Renal cortex interstitium (tissue), 11 donors: ENCODE measurements around the gene CARMIL3. TPM values are rescaled to one million over a fixed set of nuclear protein-coding genes. Genes with fewer than 3 reads are reported as not detected.

Experiments
- DNase-seq, 11 donors: peaks; one replicate each; pipeline ENCODE4 v3.0.0-alpha.2; 2013; ENCODE audit warnings: low read depth in 9 of 11, low spot score in 4 of 11; ENCODE audit errors: extremely low read depth in 1 of 11
- polyA plus RNA-seq, 3 donors: library from polyadenylated mRNA; unstranded; fragments of 120-200 nt; gene quantifications; one replicate each; pipeline ENCODE4 v1.2.1, GENCODE V29; 2013; ENCODE audit not compliant: insufficient read length in 3 of 3

CARMIL3 gene
- polyA plus RNA-seq, 3 donors, result 1.5 to 3.7 (median 2.7) TPM

DNA sequence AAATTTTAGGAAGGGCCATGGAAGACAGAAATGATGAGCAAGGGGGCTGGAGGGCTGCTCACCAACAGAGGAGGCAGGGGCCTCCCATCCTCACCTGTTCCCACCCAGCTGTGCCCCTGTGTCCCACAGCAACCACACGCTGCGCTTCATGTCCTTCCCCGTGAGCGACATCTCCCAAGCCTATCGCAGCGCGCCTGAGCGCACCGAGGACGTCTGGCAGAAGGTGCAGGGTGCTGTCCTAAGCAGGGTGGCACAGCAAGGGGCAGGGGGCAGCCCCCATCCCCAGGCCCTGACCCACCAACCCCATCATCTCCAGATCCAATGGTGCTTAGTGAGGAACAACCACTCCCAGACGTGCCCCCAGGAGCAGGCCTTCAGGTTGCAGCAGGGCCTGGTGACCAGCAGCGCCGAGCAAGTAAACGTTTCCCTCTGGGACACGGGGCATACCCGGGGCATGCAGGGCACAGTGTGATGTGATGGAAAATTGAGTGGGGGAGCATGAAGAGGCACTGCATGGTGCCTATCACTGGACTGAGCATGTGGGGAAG, 8.1 kb downstream of the CARMIL3 start:
- DNase-seq, result no peak

DNA sequence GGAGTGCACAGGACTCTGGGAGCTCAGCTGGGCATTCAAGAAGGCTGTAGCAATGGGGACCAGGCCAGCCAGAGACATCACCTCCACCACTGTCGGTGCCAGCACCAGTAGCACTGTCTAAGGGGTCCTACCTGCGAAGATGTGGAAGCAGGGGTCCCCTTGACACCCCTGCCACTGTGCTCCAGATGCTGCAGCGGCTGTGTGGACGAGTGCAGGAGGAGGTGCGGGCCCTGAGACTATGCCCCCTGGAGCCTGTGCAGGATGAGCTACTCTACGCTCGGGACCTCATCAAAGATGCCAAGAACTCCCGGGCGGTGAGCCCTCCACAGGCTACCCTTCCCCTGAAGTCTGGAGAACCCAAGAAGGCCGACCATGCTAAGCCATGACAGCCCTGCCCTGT, 8.6 kb downstream of the CARMIL3 start:
- no peak for DNase-seq

DNA sequence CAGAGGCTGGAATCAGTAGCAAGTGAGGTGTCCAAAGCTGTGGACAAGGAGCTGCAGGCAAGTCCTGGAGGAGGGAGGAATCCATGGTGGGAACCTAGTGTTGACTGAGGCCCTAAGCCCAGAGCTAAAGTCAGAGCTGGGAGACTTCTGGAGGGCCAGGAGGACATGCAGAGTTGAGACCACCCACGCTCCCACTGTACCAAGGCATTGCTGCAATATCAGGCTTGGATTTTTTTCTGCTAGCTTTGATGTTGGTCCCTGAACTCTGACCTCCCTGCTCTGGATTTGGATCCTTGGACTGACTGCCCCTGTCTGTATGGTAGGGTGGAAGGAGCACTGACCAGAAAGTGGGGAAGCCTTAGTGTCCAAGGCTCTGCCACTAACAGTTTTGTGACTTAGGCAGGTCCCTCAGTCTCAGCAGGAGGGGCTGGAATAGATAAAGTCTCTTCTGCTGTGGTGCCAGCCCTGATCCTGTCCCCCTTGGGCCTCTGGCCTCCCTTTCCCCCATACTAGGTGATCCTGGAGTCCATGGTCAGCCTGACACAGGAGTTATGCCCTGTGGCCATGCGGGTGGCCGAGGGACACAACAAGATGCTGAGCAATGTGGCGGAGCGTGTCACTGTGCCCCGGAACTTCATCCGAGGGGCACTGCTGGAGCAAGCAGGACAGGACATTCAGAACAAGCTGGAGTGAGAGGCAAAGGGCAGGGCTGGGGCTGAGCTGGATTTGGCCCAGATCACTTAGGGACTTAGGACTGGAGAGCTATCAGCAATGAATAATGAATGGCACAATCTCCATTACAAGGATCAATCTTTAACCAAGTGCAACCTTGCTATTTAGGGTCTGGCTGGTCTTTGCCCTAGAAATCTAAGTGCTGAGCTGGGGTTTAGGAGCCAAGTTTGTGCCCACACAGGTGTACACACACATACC, 9.4 kb downstream of the CARMIL3 start:
- DNase-seq, result no peak

DNA sequence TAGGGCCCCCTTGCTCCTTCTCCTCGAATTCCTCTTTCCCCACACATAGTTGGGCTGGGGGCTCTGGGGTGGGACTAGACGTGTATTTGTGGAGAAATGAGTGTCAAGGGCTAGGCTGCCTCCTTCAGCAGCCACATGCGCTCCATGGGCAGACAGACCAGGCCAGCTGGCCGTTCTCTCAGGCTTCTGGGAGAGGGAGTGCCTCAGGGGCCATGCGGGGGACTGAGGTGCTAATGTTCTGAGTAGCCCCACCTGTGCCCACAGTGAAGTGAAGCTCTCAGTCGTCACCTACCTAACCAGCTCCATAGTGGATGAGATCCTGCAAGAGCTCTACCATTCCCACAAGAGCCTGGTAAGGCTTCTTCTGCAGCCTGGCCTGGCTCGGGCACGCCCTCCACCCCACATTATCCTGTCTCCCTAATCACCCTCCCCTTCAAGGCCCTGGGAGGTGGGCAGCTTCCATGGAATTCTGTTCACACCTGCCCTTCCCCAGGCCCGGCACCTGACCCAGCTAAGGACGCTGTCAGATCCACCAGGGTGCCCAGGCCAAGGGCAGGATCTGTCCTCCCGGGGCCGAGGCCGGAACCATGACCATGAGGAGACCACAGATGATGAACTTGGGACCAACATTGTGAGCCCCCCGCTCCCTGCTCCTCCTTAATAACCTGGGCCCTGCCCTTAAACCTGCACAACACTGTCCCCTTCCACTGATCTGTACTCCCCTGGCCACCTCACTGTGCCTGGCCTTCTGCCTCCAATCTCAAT, 10.6 kb downstream of the CARMIL3 start:
- DNase-seq, result no peak

- no peak for DNase-seq
Observed at GRCh38 chr14:24063263-24063836, 11.5 kb downstream of the CARMIL3 start.

- DNase-seq, result no peak
Observed at GRCh38 chr14:24064091-24064795, 12.4 kb downstream of the CARMIL3 start.

GRCh38 chr14:24064856-24065255, 13.0 kb downstream of the CARMIL3 start:
- no peak for DNase-seq

DNA sequence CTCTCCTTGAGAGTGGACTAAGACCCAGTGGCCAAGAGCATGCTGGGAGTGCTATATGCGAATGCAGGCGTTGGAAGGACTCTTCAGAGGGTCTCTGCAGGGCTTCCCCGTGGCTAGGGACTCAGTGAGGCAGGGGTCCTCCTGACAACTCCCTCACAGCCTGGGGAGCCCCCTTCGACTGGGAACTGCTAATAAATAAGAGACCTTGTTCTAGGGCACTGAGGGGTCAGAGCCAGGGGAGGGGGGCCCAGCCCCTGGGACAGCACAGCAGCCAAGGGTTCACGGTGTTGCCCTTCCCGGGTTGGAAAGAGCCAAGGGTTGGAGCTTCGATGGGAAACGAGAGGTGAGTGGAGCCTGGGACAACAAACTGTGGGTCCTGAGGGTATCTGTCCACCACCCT, 13.6 kb downstream of the CARMIL3 start:
- DNase-seq, result no peak

GRCh38 chr14:24066496-24067132, 14.8 kb downstream of the CARMIL3 start:
- no peak for DNase-seq

GRCh38 chr14:24067133-24068082, 15.6 kb downstream of the CARMIL3 start:
- no peak for DNase-seq

DNA sequence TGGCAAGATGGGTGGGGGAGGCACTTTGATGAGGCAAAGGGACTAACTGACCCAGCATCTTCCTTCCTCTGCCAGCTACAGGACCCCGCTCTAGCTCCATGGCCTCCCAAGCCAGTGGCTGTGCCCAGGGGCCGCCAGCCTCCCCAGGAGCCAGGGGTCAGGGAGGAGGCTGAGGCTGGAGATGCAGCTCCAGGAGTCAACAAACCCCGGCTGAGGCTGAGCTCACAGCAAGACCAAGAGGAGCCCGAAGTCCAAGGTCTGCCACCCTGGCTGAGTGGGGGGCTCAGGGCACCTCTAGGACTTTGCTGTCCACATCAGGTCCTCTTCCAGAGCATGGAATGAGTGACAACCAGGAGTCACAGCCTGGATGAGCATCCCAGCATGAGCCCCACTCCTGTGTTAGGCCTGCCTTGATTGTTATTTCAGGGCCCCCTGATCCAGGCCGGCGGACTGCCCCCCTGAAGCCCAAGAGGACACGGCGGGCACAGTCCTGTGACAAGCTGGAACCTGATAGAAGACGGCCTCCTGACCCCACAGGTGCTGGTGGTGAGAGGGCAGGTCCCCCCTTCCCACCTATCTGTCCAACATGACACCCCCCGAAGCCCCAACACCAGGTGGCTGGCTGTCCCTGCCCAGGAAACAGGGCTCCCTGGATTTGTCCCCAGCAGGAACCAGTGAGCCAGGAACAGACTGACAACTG, 17.1 kb downstream of the CARMIL3 start:
- no peak for DNase-seq

- DNase-seq, result no peak
Observed at GRCh38 chr14:24069411-24069735, 17.6 kb downstream of the CARMIL3 start.

- DNase-seq, result no peak
Observed at GRCh38 chr14:24070285-24071143, 18.7 kb downstream of the CARMIL3 start.

DNA sequence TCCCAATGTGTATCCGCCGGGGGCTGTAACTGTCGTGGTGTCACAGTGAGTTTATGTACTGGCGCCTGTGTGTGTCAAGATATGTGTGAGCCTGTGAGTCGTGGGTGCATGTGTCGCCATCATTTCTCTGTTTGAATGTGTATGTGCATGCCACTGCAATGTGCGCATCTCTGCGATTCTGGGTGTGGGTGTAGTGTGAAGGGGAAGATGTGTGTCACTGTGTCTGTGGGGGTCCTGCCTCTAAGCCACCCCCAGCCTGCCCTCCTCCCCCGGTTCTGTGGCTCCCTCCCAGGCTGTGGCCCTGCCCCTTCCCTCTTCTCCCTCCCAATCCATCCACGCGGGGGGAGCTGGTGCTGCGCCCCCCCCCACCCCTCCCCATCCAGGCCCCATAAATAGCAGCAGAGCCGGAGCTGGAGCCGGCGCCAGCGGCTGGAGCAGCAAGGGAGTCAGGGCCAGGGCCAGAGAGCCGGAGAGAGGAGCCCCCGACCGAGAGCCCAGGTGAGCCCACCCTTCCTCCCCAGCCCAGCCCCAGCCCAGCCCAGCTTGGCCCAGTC, 19.4 kb downstream of the CARMIL3 start, which contains the start of gene CPNE6:
CPNE6 (plus strand) TSS at position 419 of the 554 bp plus-strand sequence. CDS start 1,375 bp downstream, outside the sequence.
- DNase-seq, result no peak

GRCh38 chr14:24071836-24072430, 20.1 kb downstream of the CARMIL3 start:
- no peak for DNase-seq
